Measurements from ENCODE around the gene GALR1. TPM values are rescaled to one million over a fixed set of nuclear protein-coding genes. Genes with fewer than 3 reads are reported as not detected.

Gene GALR1
- total RNA-seq, 1 experiment from 2014 or later, result not detected

GRCh38 chr18:77267969-77268368 lies 18.3 kb downstream of the GALR1 start:
- ATAC-seq (no peak), DNase-seq (ENCODE audit: low read depth, low spot score) (no peak)
- 0 out of 2 replicates have a peak, but pooled peaks cover 9% of the 10 kb centered on the region for H3K27me3 ChIP-seq (ENCODE audit: insufficient read depth, low read length)
- H3K27ac ChIP-seq (ENCODE audit: low read depth, low read length), result no peak overlapping the region
- no peaks in the 10 kb centered on the region for H3K4me1 ChIP-seq (ENCODE audit: control insufficient read depth in 1 of 2, insufficient read depth in 2 of 2, low read length in 2 of 2)
- TF ChIP-seq ZBTB33 (IDR thresholded peaks at IDR 0.05; ENCODE audit: extremely low read depth, insufficient replicate concordance, low read length) (no peak), CEBPB (IDR thresholded peaks at IDR 0.05; ENCODE audit: low read depth) (no peak), CTCF (IDR thresholded peaks at IDR 0.05 in 2 of 3, conservative IDR thresholded peaks at IDR 0.05 in 1 of 3; ENCODE audit: borderline replicate concordance in 1 of 3, insufficient read depth in 1 of 3, low read depth in 2 of 3, low read length in 2 of 3) (no peak), EGR1 (IDR thresholded peaks at IDR 0.05; ENCODE audit: low read depth) (no peak), REST (IDR thresholded peaks at IDR 0.05; ENCODE audit: low read depth) (no peak), CBX3 (IDR thresholded peaks at IDR 0.05; ENCODE audit: low read depth) (no peak), JUND (IDR thresholded peaks at IDR 0.05) (no peak), SRF (IDR thresholded peaks at IDR 0.05; ENCODE audit: low read depth) (no peak)
- ChIA-PET POLR2A (no interaction called here), CTCF (no interaction called here), RAD21 (ENCODE audit: low non-redundant PET in 1 of 2, low total read pairs in 2 of 2, uncharacterized antibody in 2 of 2, unreplicated experiment in 2 of 2) (no interaction called here)
- H3K4me3 ChIP-seq (replicated peaks in 1 of 2; ENCODE audit: low read depth in 1 of 2, low read length in 2 of 2), result no peak overlapping the region
- H4K20me1 ChIP-seq (ENCODE audit: insufficient read depth), result no peaks in the 10 kb centered on the region
- H3K79me2 ChIP-seq (ENCODE audit: insufficient read depth, low read length), result no peaks in the 10 kb centered on the region
- no peaks in the 10 kb centered on the region; the same call in 1 of the 2 replicates for H3K9me2 ChIP-seq (ENCODE audit: insufficient read depth)
- intact Hi-C loops (cut with micrococcal nuclease), result no loop called here
- no peak overlapping the region for H3K9ac ChIP-seq (ENCODE audit: low read length)
- no peak overlapping the region for H3K4me2 ChIP-seq (ENCODE audit: low read length)
- no peak overlapping the region for H2AFZ ChIP-seq (ENCODE audit: low read depth, low read length, poor library complexity, severe bottlenecking)
- no peaks in the 10 kb centered on the region for H3K36me3 ChIP-seq (ENCODE audit: control insufficient read depth in 1 of 2, insufficient read depth in 2 of 2, low read length in 2 of 2)
- no peaks in the 10 kb centered on the region for H3K9me3 ChIP-seq (ENCODE audit: control insufficient read depth in 1 of 2, insufficient read depth in 1 of 2, low read depth in 1 of 2, low read length in 2 of 2)
- no TSS peak for BruUV-seq (replicated peaks)
